ENCODE data around the gene GDF15. TPM values are rescaled to one million over a fixed set of nuclear protein-coding genes. Genes with fewer than 3 reads are reported as not detected.

The GDF15 gene
- polyA plus RNA-seq, 1 of the 3 experiments (the other 2 are of a cell fraction) = 129 TPM

- Histone ChIP-seq H3K4me1 (ENCODE audit: control insufficient read depth in 1 of 2, insufficient read depth in 2 of 2, low read depth in 1 of 2, low read length in 1 of 2) (peaks cover 23 to 63% of the 10 kb centered on the region in 2 experiments; a peak in 2 of 4 replicates), H3K9me3 (no peaks in the 10 kb centered on the region), H4K20me1 (ENCODE audit: insufficient read depth) (peaks cover 9% of the 10 kb centered on the region), H3K27ac (ENCODE audit: low read depth in 2 of 2, low read length in 1 of 2) (no peak overlapping the region; a peak in 1 of 4 replicates), H3K36me3 (replicated peaks in 1 of 2; ENCODE audit: control insufficient read depth in 1 of 2, insufficient read depth in 2 of 2, low read length in 1 of 2) (peaks cover 0 to 9% of the 10 kb centered on the region in 2 experiments), H3K27me3 (ENCODE audit: insufficient read depth) (no peaks in the 10 kb centered on the region), H3K9ac (no peak overlapping the region), H3K4me3 (ENCODE audit: low read depth in 2 of 2, low read length in 1 of 2) (no peak overlapping the region), H3K79me2 (ENCODE audit: insufficient read depth) (peaks cover 16% of the 10 kb centered on the region; the same call in 1 of the 2 replicates), H2AFZ (ENCODE audit: low read depth) (no peak overlapping the region), H3K4me2 (no peak overlapping the region), H3K9me2 (no peaks in the 10 kb centered on the region), H3F3A (replicated peaks; ENCODE audit: insufficient read depth) (peaks cover 5% of the 10 kb centered on the region)
- no peak for DNase-seq
- TF ChIP-seq SMC3 (IDR thresholded peaks at IDR 0.05; ENCODE audit: low read depth, low read length) = no peak
- no peak for TF ChIP-seq GATA2 (CRISPR knock-in tag; IDR thresholded peaks at IDR 0.05)
- no peak for TF ChIP-seq ELF1 (IDR thresholded peaks at IDR 0.05)
- TF ChIP-seq JUND (IDR thresholded peaks at IDR 0.05) = no peak
- TF ChIP-seq RAD21 (IDR thresholded peaks at IDR 0.05; ENCODE audit: low read length) = no peak
- TF ChIP-seq TAF1 (IDR thresholded peaks at IDR 0.05; ENCODE audit: borderline replicate concordance, low read depth, low read length) = no peak
- no peak for TF ChIP-seq REST (IDR thresholded peaks at IDR 0.05; ENCODE audit: low read depth, low read length)
- TF ChIP-seq CTCF (IDR thresholded peaks at IDR 0.05) = no peak
- no peak for TF ChIP-seq NRF1 (IDR thresholded peaks at IDR 0.05; ENCODE audit: low read depth, low read length)
- no peak for TF ChIP-seq ZBTB33 (IDR thresholded peaks at IDR 0.05; ENCODE audit: borderline replicate concordance, low read depth)
- TF ChIP-seq MEF2A (IDR thresholded peaks at IDR 0.05; ENCODE audit: borderline replicate concordance, low read depth) = no peak
- 93% methylated on average over 5 of the region's 21 CpGs for WGBS (ENCODE audit: low lambda C conversion rate)
- ChIA-PET CTCF (no interaction called here), POLR2A (interaction anchor here (0.5 kb wide), 1 partner anchor 248 kb away, joined by 6 read pairs; no protein-coding TSS in a partner anchor)
Observed at GRCh38 chr19:18430417-18431144, 44.6 kb downstream of the GDF15 start.
